NOMO-1 treated with DMSO at 0.1 percent for 48 hours (cell line): ENCODE results near the gene LY6G6C.

Experiments
- DNase-seq: peaks from one replicate; lab custom pipeline; 2025; ENCODE audit not compliant: unreplicated experiment; lab: John Stamatoyannopoulos, UW

Gene LY6G6C

DNA sequence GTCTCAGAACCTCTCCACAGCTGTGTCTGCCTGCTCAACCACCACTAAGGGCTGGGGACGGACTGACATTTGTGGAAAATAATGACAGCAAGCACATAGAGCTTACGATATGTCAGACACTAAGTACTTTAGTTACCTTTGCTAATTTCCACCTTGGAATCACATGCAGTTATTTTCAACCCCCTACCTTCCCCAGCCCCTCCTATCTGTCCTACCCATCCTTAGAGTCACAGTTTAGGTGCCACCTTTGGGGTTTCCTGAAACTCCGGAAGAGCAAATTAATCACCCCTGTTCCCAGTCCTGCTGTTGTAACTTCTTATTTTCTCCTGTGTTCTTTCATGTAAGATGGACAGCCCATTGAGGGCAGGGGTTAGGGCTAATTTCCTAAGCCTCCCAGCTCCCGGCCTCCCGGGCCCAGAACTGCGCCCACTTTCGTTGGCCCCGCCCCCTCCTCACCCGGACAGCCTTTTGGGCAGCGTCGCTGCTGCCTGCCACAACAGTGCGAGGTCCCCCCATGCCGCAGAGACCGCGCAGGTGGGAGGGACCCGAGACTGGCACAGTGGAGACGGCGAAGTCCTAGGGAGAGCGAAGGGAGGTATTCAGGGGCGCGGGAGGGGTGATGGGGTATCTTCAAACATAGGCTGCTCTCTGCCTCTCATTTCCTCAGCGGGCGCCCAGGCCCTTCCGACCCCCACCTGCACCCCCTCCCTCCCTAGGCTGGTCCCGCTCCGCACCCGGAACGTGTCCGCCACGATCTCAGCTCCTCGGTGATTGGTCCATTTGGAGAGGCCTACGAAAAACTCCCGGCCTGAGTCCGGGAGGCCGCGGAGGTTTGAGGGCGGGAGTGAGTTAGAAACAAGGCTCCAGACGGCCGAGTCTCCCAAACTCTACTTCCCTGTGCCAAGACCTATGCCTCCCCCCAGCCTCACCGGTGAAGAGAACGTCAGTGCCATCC lies 6.4 kb upstream of the LY6G6C start:
- no peak for DNase-seq

DNA sequence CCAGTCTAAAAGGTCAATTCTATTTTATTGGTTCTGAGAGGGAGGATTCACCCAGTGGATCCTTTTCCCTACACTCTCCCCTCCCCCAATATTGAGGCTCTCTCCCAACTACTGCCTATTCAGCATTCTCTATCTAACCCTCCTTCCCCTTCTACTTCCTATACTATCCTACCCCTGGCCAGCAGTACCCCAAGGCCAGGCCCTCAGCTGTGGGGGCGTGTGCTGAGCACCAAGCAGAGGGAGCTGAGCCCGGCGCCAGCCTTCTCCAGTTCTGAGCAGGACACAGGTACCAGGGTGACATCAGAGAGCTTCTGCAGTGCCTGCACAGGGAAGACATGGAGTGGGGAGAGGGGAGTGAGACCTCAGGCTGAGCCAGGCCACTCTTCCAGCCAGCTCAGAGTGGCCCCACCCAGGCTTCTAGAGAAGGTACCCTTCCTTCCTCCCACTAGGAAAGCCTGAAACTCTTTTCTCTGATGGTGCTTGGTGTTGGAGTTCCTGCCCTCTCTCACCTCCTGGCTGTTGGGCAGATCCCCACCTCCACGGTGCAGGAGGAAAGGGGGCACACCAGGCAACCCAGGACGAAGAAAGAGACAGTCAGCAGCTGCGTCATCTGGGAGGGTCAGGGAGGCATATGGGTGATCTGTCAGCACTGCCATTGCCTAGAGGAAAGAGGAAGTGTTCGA lies 5.6 kb upstream of the LY6G6C start:
- peak; percentile 94 for DNase-seq

GRCh38 chr6:31725502-31726350 lies 4.2 kb upstream of the LY6G6C start:
- DNase-seq = no peak

DNA sequence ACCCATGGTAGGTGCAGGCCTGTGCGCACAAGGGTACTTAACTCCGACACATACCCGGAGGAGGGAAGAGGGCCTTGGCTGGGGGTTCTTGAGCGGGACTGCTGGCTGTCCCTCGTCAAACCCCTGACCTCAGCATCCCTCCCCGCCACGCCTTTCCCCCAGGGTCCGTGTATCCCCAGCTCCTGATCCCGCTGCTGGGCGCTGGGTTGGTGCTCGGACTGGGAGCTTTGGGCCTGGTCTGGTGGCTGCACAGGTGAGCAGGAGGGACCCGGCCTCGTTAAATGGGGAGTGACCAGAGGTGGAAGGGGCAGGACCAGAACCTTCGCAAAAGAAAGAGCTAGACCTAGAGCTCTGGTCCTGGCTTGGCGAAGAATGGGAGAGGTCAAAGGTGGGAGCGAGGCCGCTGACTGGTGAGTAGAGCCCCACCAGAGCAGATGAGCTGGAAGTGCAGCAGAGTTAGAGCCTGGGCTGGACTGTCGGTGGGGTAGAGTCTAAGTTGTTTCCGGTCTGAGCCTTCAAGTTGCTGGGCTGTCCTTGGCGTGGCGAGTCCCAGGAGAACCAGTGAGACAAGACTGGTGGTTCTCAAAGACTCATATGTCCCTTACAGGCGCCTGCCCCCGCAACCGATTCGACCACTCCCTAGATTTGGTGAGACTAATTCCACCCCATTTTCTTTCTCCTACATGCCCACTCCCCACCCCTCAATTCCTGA lies 2.6 kb upstream of the LY6G6C start:
- DNase-seq = no peak

- DNase-seq = no peak
Measured at GRCh38 chr6:31723245-31723979, 1.9 kb upstream of the LY6G6C start, which contains the start of gene MPIG6B. Gene MPIG6B, plus strand, starts transcription at chr6:31723373. Its CDS starts 11 bp downstream, at chr6:31723384.

DNA sequence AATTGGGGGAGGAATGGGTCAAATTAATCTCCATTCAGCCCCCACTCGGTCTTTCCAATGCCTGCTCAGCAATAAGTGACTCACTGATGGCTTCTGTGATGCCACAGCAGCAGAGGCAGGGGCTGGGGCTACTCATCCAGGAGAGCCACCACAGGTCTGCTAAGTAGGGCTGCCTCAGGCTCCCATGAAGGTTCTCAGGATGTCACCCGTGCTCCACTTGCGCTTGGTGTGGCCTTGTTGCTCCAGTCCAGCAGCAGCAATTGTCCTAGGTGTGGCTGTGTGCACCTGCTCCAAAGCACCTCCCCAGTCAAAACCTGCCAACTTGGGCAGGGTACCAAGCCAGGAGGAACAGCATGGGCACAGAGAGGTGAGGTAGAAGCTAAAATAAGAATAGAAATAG lies 627 bp upstream of the LY6G6C start:
- DNase-seq = no peak

- DNase-seq = no peak
Measured at GRCh38 chr6:31720196-31720770, 1.3 kb downstream of the LY6G6C start.

DNA sequence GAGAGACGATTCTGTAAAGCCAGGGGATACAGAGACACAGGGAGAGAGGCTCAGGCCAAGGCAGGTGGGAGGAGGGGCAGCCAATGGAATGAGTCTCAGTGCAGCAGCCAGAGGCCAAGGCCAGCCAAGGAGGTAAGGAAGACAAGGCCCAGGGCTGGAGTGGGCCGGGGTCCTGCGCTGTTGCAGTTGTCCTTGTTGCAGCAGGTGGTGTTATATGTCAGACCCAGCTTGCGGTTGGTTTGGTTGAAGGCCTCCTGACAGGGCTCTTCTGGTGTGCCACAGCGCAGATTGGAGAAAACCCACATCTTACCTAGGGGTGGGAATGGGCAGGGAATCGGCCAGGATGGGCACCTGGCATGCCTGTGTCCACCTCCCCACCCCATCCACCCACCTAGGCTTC lies 2.5 kb downstream of the LY6G6C start:
- no peak for DNase-seq

GRCh38 chr6:31718265-31718664 lies 3.3 kb downstream of the LY6G6C start:
- no peak for DNase-seq

GRCh38 chr6:31717499-31718222 lies 3.9 kb downstream of the LY6G6C start:
- DNase-seq = no peak

GRCh38 chr6:31715022-31715958 lies 6.3 kb downstream of the LY6G6C start, which contains the start of gene LY6G6D:
Gene LY6G6D, plus strand, starts transcription at chr6:31715348. Its CDS starts 8 bp downstream, at chr6:31715356.
- DNase-seq = no peak

GRCh38 chr6:31713991-31714684 lies 7.4 kb downstream of the LY6G6C start:
- no peak for DNase-seq

DNA sequence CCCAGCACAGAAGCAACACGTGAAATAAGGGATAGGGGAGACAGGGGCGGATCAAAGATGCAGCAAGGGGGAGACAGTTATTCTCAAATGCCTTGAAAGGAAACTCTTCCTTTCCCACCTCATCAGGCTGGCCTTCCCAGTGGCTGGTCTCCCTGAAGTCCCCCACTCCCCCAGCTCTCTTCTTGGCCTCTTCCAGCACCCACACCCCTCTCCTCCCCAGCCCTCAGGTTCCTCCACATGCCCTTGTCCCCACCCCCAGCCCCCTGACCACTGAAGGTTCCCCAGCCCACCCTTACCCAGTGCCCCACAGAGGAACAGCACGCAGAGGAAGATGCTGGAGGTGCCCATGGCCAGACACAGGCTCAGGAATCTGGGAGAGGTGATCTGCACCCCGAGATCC lies 8.1 kb downstream of the LY6G6C start:
- no peak for DNase-seq

GRCh38 chr6:31712296-31712695 lies 9.2 kb downstream of the LY6G6C start:
- DNase-seq = no peak

DNA sequence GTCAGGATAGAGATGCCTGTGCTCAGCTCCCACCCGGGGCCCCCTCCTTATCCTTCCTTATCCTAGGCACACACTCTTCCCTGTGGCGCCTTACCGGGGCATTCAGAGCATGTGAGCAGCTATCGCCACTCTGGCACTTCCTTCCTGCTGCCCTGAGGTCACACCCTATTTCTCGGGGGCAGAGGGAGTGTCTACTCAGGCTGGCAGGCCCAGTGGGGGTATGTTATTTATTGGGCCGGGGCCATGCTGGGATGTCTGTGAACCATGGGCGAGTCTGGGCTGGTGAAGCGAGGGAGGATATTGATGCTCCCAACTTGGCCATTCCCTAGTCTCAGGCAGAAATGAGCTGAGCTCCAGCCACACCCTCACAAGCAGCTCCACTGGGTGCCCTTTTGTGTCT lies 10.3 kb downstream of the LY6G6C start:
- peak; percentile 12 for DNase-seq

- no peak for DNase-seq
Measured at GRCh38 chr6:31710523-31711219, 10.9 kb downstream of the LY6G6C start.
